GM21825 (cell line): Measurements from ENCODE around the gene ZC3H14.
"Not testable (repeated sequence)": the region's sequence is repeated elsewhere in the genome, so short reads cannot be mapped to it uniquely, and the experiment has no call there.

Source experiments
- ATAC-seq: cut with Tn5 transposase; IDR thresholded peaks from one replicate; pipeline ENCODE4 v1.9.1; 2021; ENCODE audit warnings: mild to moderate bottlenecking, moderate library complexity; ENCODE audit not compliant: unreplicated experiment

The ZC3H14 gene, protein sequence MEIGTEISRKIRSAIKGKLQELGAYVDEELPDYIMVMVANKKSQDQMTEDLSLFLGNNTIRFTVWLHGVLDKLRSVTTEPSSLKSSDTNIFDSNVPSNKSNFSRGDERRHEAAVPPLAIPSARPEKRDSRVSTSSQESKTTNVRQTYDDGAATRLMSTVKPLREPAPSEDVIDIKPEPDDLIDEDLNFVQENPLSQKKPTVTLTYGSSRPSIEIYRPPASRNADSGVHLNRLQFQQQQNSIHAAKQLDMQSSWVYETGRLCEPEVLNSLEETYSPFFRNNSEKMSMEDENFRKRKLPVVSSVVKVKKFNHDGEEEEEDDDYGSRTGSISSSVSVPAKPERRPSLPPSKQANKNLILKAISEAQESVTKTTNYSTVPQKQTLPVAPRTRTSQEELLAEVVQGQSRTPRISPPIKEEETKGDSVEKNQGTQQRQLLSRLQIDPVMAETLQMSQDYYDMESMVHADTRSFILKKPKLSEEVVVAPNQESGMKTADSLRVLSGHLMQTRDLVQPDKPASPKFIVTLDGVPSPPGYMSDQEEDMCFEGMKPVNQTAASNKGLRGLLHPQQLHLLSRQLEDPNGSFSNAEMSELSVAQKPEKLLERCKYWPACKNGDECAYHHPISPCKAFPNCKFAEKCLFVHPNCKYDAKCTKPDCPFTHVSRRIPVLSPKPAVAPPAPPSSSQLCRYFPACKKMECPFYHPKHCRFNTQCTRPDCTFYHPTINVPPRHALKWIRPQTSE

GRCh38 chr14:88562831-88563686 lies at the start of gene ZC3H14:
Gene ZC3H14 (plus strand): TSS chr14:88563037. CDS start chr14:88563134, 97 bp downstream.
- ATAC-seq: peak; percentile 95

GRCh38 chr14:88515499-88516221 lies 47.2 kb upstream of the ZC3H14 start:
- ATAC-seq: no peak

- ATAC-seq: no peak
Measured at GRCh38 chr14:88516861-88517357, 45.9 kb upstream of the ZC3H14 start.

DNA sequence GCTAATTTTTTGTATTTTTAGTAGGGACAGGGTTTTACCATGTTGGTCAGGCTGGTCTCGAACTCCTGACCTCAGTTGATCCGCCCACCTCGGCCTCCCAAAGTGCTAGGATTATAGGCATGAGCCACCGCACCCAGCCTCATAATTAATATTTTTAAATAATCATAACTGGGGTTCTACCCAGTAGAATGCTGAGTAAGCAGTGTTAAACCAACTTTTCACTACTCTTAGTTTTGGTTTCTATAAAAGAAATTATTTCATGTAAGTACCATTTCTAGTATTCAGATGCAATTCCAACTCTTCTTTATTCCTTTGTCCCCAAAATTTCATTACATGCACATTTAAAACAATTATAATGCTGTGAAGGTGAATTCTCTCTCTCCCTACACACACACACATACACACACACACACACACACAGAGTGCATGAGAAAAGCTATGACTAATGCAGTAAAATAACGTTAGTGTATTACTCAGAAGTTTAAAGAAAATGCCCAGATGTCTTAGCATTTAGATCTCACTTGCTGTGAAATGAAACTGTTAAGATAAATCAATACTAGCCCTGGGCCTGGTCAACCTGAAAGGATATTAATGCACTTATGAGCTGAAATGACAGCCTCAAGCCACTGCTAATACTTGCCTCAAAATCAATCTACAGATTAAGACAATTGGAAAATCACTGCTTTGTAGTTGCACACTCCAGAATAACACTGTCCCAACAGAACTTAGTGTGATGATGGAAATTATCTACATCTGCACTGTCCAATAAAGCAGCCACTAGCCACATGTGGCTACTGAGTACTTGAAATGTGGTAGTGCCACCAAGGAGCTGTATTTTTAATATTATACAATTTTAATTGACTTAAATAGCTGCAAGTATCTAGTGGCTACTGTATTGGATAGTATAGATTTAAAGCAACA lies 44.0 kb upstream of the ZC3H14 start:
- no peak for ATAC-seq

DNA sequence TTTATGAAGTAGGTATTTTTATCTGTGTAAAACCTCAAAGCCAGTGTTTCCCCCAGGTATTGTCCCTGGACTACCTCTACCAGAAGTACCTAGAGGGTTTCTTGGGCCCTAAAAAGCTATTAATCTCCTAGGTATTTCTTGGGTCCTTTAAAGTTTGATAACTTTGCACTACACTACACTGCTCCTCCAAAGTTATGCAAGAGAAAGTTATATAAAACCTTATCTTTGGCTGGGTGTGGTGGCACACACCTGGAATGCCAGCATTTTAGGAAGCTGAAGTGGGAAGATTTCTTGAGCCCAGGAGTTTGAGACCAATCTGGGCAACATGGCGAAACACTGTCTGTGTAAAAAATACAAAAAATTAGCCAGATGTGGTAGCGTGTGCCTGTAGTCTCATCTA lies 42.9 kb upstream of the ZC3H14 start:
- no peak for ATAC-seq

- no peak for ATAC-seq
Measured at GRCh38 chr14:88521818-88522217, 41.0 kb upstream of the ZC3H14 start.

DNA sequence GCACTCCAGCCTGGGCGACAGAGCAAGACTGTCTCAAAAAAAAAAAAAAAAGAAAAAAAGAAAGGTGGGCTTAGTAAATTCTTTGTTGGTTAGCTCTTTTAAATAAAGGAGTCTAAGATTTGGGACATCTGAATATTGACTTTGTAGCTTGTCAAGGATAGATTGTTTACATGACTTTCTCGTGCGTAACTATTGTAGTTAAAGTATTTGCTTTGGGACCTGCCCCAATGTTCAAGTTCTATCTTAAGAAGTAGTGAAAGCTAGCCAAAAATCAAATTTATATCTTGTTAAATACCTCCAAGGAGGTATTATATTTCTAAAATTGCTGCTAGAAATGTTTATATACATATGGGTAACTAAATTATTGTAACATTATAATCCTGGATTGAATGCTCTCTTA lies 40.4 kb upstream of the ZC3H14 start:
- ATAC-seq: no peak

DNA sequence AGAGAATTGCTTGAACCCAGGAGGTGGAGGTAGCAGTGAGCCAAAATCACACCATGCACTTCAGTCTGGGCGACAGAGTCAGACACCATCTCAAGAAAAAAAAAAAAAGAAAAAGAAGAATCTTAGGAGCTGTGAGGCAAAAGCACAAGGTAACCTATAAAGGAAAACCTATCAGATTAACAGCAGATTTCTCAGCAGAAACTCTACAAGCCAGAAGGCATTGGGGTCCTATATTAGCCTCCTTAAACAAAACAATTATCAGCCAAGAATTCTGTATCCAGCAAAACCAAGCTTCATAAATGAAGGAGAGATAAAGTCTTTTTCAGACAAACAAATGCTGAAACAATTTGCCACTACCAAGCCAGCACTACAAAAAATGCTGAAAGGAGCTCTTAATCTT lies 32.9 kb upstream of the ZC3H14 start:
- ATAC-seq: not testable (repeated sequence)

- ATAC-seq: no peak
Measured at GRCh38 chr14:88533064-88533602, 29.7 kb upstream of the ZC3H14 start.

DNA sequence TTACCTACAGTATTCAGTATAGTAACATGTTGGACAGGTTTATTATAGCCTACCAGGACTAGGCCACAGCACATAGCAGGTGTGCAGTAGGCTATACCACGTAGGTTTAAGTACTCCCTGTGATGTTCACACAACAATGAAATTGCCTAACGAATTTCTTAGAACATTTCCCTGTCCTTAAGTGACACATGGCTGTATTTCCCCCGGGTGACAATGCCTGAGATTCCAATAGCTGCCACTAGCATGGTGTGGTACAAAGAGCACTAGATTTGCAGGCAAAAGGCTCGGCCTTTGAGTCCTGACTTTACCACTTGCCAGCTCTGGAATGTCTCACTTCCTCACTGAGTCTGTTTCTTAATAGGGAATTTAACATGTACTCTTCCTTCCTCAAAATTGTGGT lies 27.7 kb upstream of the ZC3H14 start:
- ATAC-seq: no peak

- ATAC-seq: no peak
Measured at GRCh38 chr14:88535813-88536212, 27.0 kb upstream of the ZC3H14 start.

DNA sequence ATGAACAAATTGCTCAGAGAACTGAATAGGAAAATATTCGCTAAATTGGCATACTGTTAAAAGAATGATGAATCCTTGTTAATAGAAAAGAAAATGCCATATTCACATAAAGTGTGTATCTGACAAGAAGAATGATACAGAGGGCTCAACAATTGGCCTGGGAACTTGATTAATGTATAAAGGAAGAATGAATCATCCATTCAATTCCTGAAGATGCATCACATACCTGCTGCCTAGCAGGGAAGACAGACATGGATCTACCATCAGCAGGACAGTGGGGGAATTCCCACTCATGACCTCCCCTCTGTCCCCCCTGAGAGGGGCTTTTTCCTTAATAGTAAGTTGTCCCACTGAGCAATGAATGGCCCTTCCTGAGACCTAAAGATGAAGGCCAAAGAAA lies 21.5 kb upstream of the ZC3H14 start:
- no peak for ATAC-seq

GRCh38 chr14:88542857-88543795 lies 19.7 kb upstream of the ZC3H14 start:
- no peak for ATAC-seq

DNA sequence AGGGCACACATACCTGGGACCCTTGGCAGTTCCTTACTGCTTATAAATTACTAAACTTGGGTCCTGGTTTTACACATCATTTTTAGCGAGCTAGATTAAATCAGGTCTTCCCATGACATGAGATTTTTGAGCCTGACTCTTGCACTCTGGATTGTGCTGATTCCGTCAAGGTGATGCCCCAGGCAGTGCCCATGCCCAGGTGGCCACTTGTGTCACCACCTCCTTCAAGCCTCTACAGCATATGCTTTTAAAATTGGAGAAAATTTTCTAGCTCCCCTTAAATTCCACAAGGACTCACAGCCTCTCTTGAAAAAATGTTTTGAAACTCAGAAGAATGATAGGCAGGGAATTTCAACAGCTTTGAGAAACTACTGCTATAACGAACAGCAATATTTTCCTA lies 17.6 kb upstream of the ZC3H14 start:
- no peak for ATAC-seq

DNA sequence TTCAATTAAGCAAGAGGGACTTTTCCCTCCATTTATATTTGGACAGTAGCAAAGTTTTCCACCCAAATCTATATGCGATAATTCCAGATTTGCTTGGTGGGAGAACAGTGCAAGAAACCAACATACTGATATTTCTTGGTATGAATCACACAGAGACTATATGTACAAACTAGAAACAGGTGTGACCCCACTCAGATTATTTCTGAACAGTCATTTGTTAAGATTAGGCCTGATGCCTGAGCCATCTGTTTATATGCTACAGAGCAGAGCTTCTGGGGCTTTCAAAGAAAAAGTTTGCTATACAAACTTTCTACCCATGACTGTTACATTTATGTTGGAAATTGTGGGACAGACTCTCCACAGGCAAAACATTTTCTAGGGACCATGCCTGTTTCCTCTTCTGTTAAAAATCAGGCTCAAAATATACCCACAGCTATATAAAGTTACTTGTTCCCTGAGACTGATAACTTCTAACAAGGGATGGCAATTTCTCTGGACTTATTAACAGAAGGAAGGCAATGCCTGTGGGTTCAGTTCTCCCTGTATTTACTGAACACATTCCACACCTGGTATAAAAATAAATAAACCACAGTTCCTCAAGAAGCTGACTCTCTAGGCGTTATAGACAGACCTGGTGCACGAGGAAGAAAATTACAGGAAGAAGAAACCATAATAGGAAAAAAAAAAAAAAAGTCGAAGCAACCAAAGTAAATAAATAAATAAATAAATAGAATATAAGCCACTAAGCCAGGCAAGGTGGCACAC lies 16.0 kb upstream of the ZC3H14 start:
- no peak for ATAC-seq

DNA sequence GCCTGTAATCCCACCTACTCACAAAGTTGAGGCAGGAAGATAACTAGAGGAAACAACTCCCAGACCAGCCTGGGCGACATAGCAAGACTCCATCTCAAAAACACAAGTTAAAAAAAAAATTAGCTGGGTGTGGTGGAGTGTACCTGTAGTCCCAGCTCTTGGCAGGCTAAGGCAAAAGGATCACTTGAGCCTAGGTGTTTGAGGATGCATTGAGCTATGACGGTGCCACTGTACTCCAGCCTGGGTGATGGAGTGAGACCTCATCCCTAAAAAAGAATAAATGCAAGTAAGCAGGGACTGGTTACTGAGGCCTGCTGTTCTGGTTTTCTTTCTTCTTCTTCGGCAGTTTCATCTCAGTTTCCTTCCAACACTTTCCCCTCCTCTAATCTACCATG lies 15.5 kb upstream of the ZC3H14 start:
- ATAC-seq: no peak

- no peak for ATAC-seq
Measured at GRCh38 chr14:88550078-88550477, 12.8 kb upstream of the ZC3H14 start.
